Fibroblast of lung (primary cell): Measurements from ENCODE around the gene VENTX. TPM values are rescaled to one million over a fixed set of nuclear protein-coding genes. Genes with fewer than 3 reads are reported as not detected.

Experiments used
- DNase-seq, 2 donors: peaks; one replicate each; pipeline versions ENCODE4 v3.0.0 to v3.0.0-alpha.2; 2010; ENCODE audit warnings: low read depth in 2 of 2
- H2AFZ ChIP-seq: 2 replicates; pipeline ENCODE4 v1.5.1; 2012; ENCODE audit warnings: low read length, control low read depth, inconsistent platforms
- H3K27ac ChIP-seq: 2 replicates; pipeline ENCODE4 v1.5.1; 2011; ENCODE audit warnings: low read length, control low read depth; ENCODE audit not compliant: insufficient read depth
- H3K27me3 ChIP-seq: 2 replicates; pipeline ENCODE4 v1.5.1; 2011; ENCODE audit warnings: mild to moderate bottlenecking, low read length; ENCODE audit not compliant: control insufficient read depth, insufficient read depth
- H3K36me3 ChIP-seq: 2 replicates; pipeline ENCODE4 v1.5.1; 2011; ENCODE audit warnings: low read length; ENCODE audit not compliant: control insufficient read depth, insufficient read depth
- H3K4me1 ChIP-seq: 2 replicates; pipeline ENCODE4 v1.5.1; 2011; ENCODE audit warnings: low read length; ENCODE audit not compliant: control insufficient read depth, insufficient read depth; ENCODE audit errors: extremely low read depth
- H3K4me2 ChIP-seq: 2 replicates; pipeline ENCODE4 v1.5.1; 2011; ENCODE audit warnings: low read length, control low read depth; ENCODE audit not compliant: insufficient read depth; ENCODE audit errors: extremely low read depth
- H3K4me3 ChIP-seq, 4 experiments: fragments of 200-600 bp in 1 of 4; sonication (generic) in 1 of 4; replicated peaks in 1 of 4; 2 replicates each; pipeline ENCODE4 v1.5.1; 2011 to 2016; ENCODE audit warnings: low read length in 4 of 4, low read depth in 3 of 4, mild to moderate bottlenecking in 3 of 4, control low read depth in 2 of 4, inconsistent platforms in 1 of 4, mixed read lengths in 1 of 4; ENCODE audit not compliant: insufficient read depth in 1 of 4; ENCODE audit errors: control extremely low read depth in 1 of 4
- H3K79me2 ChIP-seq: 2 replicates; pipeline ENCODE4 v1.5.1; 2012; ENCODE audit warnings: mild to moderate bottlenecking, low read length, inconsistent platforms; ENCODE audit not compliant: control insufficient read depth, insufficient read depth
- H3K9ac ChIP-seq: 2 replicates; pipeline ENCODE4 v1.5.1; 2011; ENCODE audit warnings: mild to moderate bottlenecking, low read length, control low read depth; ENCODE audit not compliant: insufficient read depth
- H3K9me3 ChIP-seq: 2 replicates; pipeline ENCODE4 v1.5.1; 2012; ENCODE audit warnings: low read depth, low read length; ENCODE audit not compliant: control insufficient read depth, insufficient read depth
- H4K20me1 ChIP-seq: 2 replicates; pipeline ENCODE4 v1.5.1; 2011; ENCODE audit warnings: low read length; ENCODE audit not compliant: control insufficient read depth, insufficient read depth; ENCODE audit errors: extremely low read depth
- CTCF ChIP-seq, 2 donors: IDR thresholded peaks in 1 of 2; conservative IDR thresholded peaks in 1 of 2; 1 replicate in 1 of 2; 2 replicates in 1 of 2; pipeline ENCODE4 v1.5.1; 2011 to 2012; ENCODE audit warnings: low read length in 2 of 2, control low read depth in 1 of 2, inconsistent platforms in 1 of 2, low read depth in 1 of 2, mild to moderate bottlenecking in 1 of 2
- EZH2 ChIP-seq: IDR thresholded peaks from 2 replicates; pipeline ENCODE4 v1.5.1; 2012; ENCODE audit warnings: low read length, control low read depth, mild to moderate bottlenecking; ENCODE audit errors: missing control alignments
- polyA plus RNA-seq, 2 donors: library from polyadenylated mRNA; depleted of rRNA in 1 of 2; stranded (reverse) in 1 of 2; unstranded in 1 of 2; fragments of >200 nt; gene quantifications; 2 replicates each; pipeline ENCODE4 v1.2.1, GENCODE V29; 2011 to 2012; ENCODE audit warnings: missing spikeins in 1 of 2
- total RNA-seq: library from RNA; depleted of rRNA; stranded (reverse); fragments of >200 nt; gene quantifications from 2 replicates; pipeline ENCODE4 v1.2.1, GENCODE V29; 2014

VENTX gene
- total and polyA plus RNA-seq, 2 donors (not counting 1 experiment from before 2014, with no cell fraction given), result not detected

- Histone ChIP-seq H3K4me3 (no peak overlapping the region), H3K4me1 (peaks cover 3% of the 10 kb centered on the region), H3K9ac (no peak overlapping the region), H3K4me2 (no peak overlapping the region), H2AFZ (no peak overlapping the region), H4K20me1 (no peaks in the 10 kb centered on the region), H3K36me3 (no peaks in the 10 kb centered on the region), H3K27me3 (no peaks in the 10 kb centered on the region), H3K79me2 (no peaks in the 10 kb centered on the region), H3K27ac (no peak overlapping the region), H3K9me3 (no peaks in the 10 kb centered on the region)
- DNase-seq, result no peak
- TF ChIP-seq EZH2 (no peak), CTCF (conservative IDR thresholded peaks at IDR 0.05 in 1 of 2, IDR thresholded peaks at IDR 0.05 in 1 of 2; ENCODE audit: low read depth in 1 of 2, low read length in 2 of 2) (no peak)
Observed at GRCh38 chr10:133271521-133272300, 34.1 kb downstream of the VENTX start.

- no peaks in the 10 kb centered on the region for H3K27me3 ChIP-seq
- no peaks in the 10 kb centered on the region for H3K79me2 ChIP-seq
- peaks cover 3% of the 10 kb centered on the region for H3K4me1 ChIP-seq
- no peak overlapping the region for H3K4me3 ChIP-seq
- H3K4me2 ChIP-seq, result no peak overlapping the region
- no peak overlapping the region for H2AFZ ChIP-seq
- no peaks in the 10 kb centered on the region for H4K20me1 ChIP-seq
- DNase-seq, result no peak
- no peaks in the 10 kb centered on the region for H3K36me3 ChIP-seq
- H3K27ac ChIP-seq, result no peak overlapping the region
- H3K9me3 ChIP-seq, result no peaks in the 10 kb centered on the region
- TF ChIP-seq CTCF (conservative IDR thresholded peaks at IDR 0.05 in 1 of 2, IDR thresholded peaks at IDR 0.05 in 1 of 2; ENCODE audit: low read depth in 1 of 2, low read length in 2 of 2), result no peak
- TF ChIP-seq EZH2, result no peak
- no peak overlapping the region for H3K9ac ChIP-seq
Observed at GRCh38 chr10:133272301-133272963, 34.8 kb downstream of the VENTX start.

GRCh38 chr10:133272964-133273420 lies 35.3 kb downstream of the VENTX start:
- DNase-seq, result no peak
- peaks cover 3% of the 10 kb centered on the region for H3K4me1 ChIP-seq
- H3K27ac ChIP-seq, result no peak overlapping the region
- no peak for TF ChIP-seq EZH2
- no peak overlapping the region for H2AFZ ChIP-seq
- no peaks in the 10 kb centered on the region for H4K20me1 ChIP-seq
- H3K36me3 ChIP-seq, result no peaks in the 10 kb centered on the region
- no peak overlapping the region for H3K4me2 ChIP-seq
- H3K79me2 ChIP-seq, result no peaks in the 10 kb centered on the region
- H3K9ac ChIP-seq, result no peak overlapping the region
- no peak overlapping the region for H3K4me3 ChIP-seq
- H3K27me3 ChIP-seq, result no peaks in the 10 kb centered on the region
- H3K9me3 ChIP-seq, result no peaks in the 10 kb centered on the region
